ENCODE measurements around the gene S100PBP. TPM values are rescaled to one million over a fixed set of nuclear protein-coding genes. Genes with fewer than 3 reads are reported as not detected.

The S100PBP gene
- total RNA-seq, 1 donor from 2014 or later: 40.1 TPM

GRCh38 chr1:32779242-32779641, 38.2 kb upstream of the S100PBP start:
- no peaks in the 10 kb centered on the region for H3K36me3 Mint-ChIP-seq (ENCODE audit: unreplicated experiment)
- no peak for TF ChIP-seq CTCF (IDR thresholded peaks at IDR 0.05; ENCODE audit: partially characterized antibody, unreplicated experiment)
- no peak for DNase-seq
- peaks cover under 1% of the 10 kb centered on the region for H3K27me3 Mint-ChIP-seq (ENCODE audit: unreplicated experiment)
- H3K9me3 Mint-ChIP-seq (ENCODE audit: unreplicated experiment): no peaks in the 10 kb centered on the region
- no peak overlapping the region for H3K4me3 Mint-ChIP-seq (ENCODE audit: unreplicated experiment)
- H3K27ac Mint-ChIP-seq (ENCODE audit: unreplicated experiment): no peak overlapping the region
- H3K4me1 Mint-ChIP-seq (ENCODE audit: low read depth, unreplicated experiment): peaks cover 3% of the 10 kb centered on the region

GRCh38 chr1:32780005-32780404, 37.4 kb upstream of the S100PBP start:
- DNase-seq: no peak
- Mint-ChIP-seq H3K4me1 (ENCODE audit: low read depth, unreplicated experiment) (no peaks in the 10 kb centered on the region), H3K4me3 (ENCODE audit: unreplicated experiment) (no peak overlapping the region), H3K27me3 (ENCODE audit: unreplicated experiment) (no peaks in the 10 kb centered on the region), H3K36me3 (ENCODE audit: unreplicated experiment) (no peaks in the 10 kb centered on the region), H3K27ac (ENCODE audit: unreplicated experiment) (no peak overlapping the region), H3K9me3 (ENCODE audit: unreplicated experiment) (no peaks in the 10 kb centered on the region)
- no peak for TF ChIP-seq CTCF (IDR thresholded peaks at IDR 0.05; ENCODE audit: partially characterized antibody, unreplicated experiment)

- Mint-ChIP-seq H3K36me3 (ENCODE audit: unreplicated experiment) (no peaks in the 10 kb centered on the region), H3K27ac (ENCODE audit: unreplicated experiment) (no peak overlapping the region), H3K9me3 (ENCODE audit: unreplicated experiment) (no peaks in the 10 kb centered on the region)
These were observed 36.7 kb upstream of the S100PBP start for GRCh38 chr1:32780628-32781234.

GRCh38 chr1:32782086-32782485, 35.4 kb upstream of the S100PBP start:
- H3K36me3 Mint-ChIP-seq (ENCODE audit: unreplicated experiment): no peaks in the 10 kb centered on the region
- no peaks in the 10 kb centered on the region for H3K27me3 Mint-ChIP-seq (ENCODE audit: unreplicated experiment)
- no peak for TF ChIP-seq CTCF (IDR thresholded peaks at IDR 0.05; ENCODE audit: partially characterized antibody, unreplicated experiment)
- H3K4me3 Mint-ChIP-seq (ENCODE audit: unreplicated experiment): no peak overlapping the region
- no peaks in the 10 kb centered on the region for H3K4me1 Mint-ChIP-seq (ENCODE audit: low read depth, unreplicated experiment)
- no peak overlapping the region for H3K27ac Mint-ChIP-seq (ENCODE audit: unreplicated experiment)
- no peak for DNase-seq
- no peaks in the 10 kb centered on the region for H3K9me3 Mint-ChIP-seq (ENCODE audit: unreplicated experiment)

More at GRCh38 chr1:32780628-32781234, 36.7 kb upstream of the S100PBP start:
- Mint-ChIP-seq H3K27me3 (ENCODE audit: unreplicated experiment) (no peaks in the 10 kb centered on the region), H3K4me1 (ENCODE audit: low read depth, unreplicated experiment) (no peaks in the 10 kb centered on the region), H3K4me3 (ENCODE audit: unreplicated experiment) (no peak overlapping the region)
- no peak for DNase-seq
- TF ChIP-seq CTCF (IDR thresholded peaks at IDR 0.05; ENCODE audit: partially characterized antibody, unreplicated experiment): no peak

GRCh38 chr1:32783851-32784250, 33.6 kb upstream of the S100PBP start:
- no peaks in the 10 kb centered on the region for H3K4me1 Mint-ChIP-seq (ENCODE audit: low read depth, unreplicated experiment)
- no peak overlapping the region for H3K4me3 Mint-ChIP-seq (ENCODE audit: unreplicated experiment)
- H3K9me3 Mint-ChIP-seq (ENCODE audit: unreplicated experiment): no peaks in the 10 kb centered on the region
- DNase-seq: no peak
- H3K36me3 Mint-ChIP-seq (ENCODE audit: unreplicated experiment): no peaks in the 10 kb centered on the region
- no peak for TF ChIP-seq CTCF (IDR thresholded peaks at IDR 0.05; ENCODE audit: partially characterized antibody, unreplicated experiment)
- no peaks in the 10 kb centered on the region for H3K27me3 Mint-ChIP-seq (ENCODE audit: unreplicated experiment)
- H3K27ac Mint-ChIP-seq (ENCODE audit: unreplicated experiment): no peak overlapping the region

All from glutamatergic neuron (in vitro differentiated cells).